Ishikawa (cell line): ENCODE data around the gene KNTC1.

Source experiments
- CEBPB ChIP-seq: IDR thresholded peaks from 2 replicates; pipeline ENCODE4 v1.6.1; 2012
- CREB1 ChIP-seq: IDR thresholded peaks from 2 replicates; pipeline ENCODE4 v1.6.1; 2012; ENCODE audit warnings: low read depth
- EGR1 ChIP-seq: IDR thresholded peaks from 2 replicates; pipeline ENCODE4 v1.6.1; 2012
- EP300 ChIP-seq: IDR thresholded peaks from 2 replicates; pipeline ENCODE4 v1.6.1; 2012; ENCODE audit warnings: borderline replicate concordance
- FOXM1 ChIP-seq: IDR thresholded peaks from 2 replicates; pipeline ENCODE4 v1.6.1; 2012; ENCODE audit warnings: low read depth, borderline replicate concordance
- NFIC ChIP-seq: IDR thresholded peaks from 2 replicates; pipeline ENCODE4 v1.6.1; 2012
- RAD21 ChIP-seq: IDR thresholded peaks from 2 replicates; pipeline ENCODE4 v1.6.1; 2012; ENCODE audit warnings: low read depth
- TAF1 ChIP-seq: IDR thresholded peaks from 2 replicates; pipeline ENCODE4 v1.6.1; 2012; ENCODE audit warnings: low read depth, mild to moderate bottlenecking
- TCF12 ChIP-seq: IDR thresholded peaks from 2 replicates; pipeline ENCODE4 v1.6.1; 2012; ENCODE audit warnings: low read depth
- TEAD4 ChIP-seq: IDR thresholded peaks from 2 replicates; pipeline ENCODE4 v1.6.1; 2012
- USF1 ChIP-seq: IDR thresholded peaks from 2 replicates; pipeline ENCODE4 v1.6.1; 2012
- YY1 ChIP-seq: IDR thresholded peaks from 2 replicates; pipeline ENCODE4 v1.6.1; 2012; ENCODE audit warnings: low read depth
- ZBTB7A ChIP-seq: IDR thresholded peaks from 2 replicates; pipeline ENCODE4 v1.6.1; 2012; ENCODE audit warnings: low read depth
- TF ChIP-seq, protein P1 (sequence below): IDR thresholded peaks from 2 replicates; pipeline ENCODE4 v1.6.1; 2012; ENCODE audit warnings: low read depth, mild to moderate bottlenecking
- TF ChIP-seq, protein P2 (sequence below): IDR thresholded peaks from 2 replicates; pipeline ENCODE4 v1.6.1; 2012

Gene KNTC1

GRCh38 chr12:122665759-122666158 is 138.7 kb downstream of the KNTC1 start:
- TF ChIP-seq USF1 (no peak), TAF1 (no peak), YY1 (no peak), TEAD4 (no peak), TCF12 (no peak), ZBTB7A (no peak)
- TF ChIP-seq, protein P1, sequence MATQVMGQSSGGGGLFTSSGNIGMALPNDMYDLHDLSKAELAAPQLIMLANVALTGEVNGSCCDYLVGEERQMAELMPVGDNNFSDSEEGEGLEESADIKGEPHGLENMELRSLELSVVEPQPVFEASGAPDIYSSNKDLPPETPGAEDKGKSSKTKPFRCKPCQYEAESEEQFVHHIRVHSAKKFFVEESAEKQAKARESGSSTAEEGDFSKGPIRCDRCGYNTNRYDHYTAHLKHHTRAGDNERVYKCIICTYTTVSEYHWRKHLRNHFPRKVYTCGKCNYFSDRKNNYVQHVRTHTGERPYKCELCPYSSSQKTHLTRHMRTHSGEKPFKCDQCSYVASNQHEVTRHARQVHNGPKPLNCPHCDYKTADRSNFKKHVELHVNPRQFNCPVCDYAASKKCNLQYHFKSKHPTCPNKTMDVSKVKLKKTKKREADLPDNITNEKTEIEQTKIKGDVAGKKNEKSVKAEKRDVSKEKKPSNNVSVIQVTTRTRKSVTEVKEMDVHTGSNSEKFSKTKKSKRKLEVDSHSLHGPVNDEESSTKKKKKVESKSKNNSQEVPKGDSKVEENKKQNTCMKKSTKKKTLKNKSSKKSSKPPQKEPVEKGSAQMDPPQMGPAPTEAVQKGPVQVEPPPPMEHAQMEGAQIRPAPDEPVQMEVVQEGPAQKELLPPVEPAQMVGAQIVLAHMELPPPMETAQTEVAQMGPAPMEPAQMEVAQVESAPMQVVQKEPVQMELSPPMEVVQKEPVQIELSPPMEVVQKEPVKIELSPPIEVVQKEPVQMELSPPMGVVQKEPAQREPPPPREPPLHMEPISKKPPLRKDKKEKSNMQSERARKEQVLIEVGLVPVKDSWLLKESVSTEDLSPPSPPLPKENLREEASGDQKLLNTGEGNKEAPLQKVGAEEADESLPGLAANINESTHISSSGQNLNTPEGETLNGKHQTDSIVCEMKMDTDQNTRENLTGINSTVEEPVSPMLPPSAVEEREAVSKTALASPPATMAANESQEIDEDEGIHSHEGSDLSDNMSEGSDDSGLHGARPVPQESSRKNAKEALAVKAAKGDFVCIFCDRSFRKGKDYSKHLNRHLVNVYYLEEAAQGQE: no peak
- TF ChIP-seq, protein P2, sequence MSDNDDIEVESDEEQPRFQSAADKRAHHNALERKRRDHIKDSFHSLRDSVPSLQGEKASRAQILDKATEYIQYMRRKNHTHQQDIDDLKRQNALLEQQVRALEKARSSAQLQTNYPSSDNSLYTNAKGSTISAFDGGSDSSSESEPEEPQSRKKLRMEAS: no peak

- TF ChIP-seq, protein P2: no peak
- TF ChIP-seq, protein P1: no peak
- TF ChIP-seq CEBPB: no peak
- TF ChIP-seq NFIC: no peak
- no peak for TF ChIP-seq EP300
- no peak for TF ChIP-seq CREB1
- no peak for TF ChIP-seq FOXM1
- TF ChIP-seq TCF12: no peak
- TF ChIP-seq RAD21: no peak
- no peak for TF ChIP-seq YY1
- no peak for TF ChIP-seq USF1
- no peak for TF ChIP-seq TAF1
- TF ChIP-seq TEAD4: no peak
- no peak for TF ChIP-seq EGR1
- no peak for TF ChIP-seq ZBTB7A
Observed at GRCh38 chr12:122668268-122668667, 141.2 kb downstream of the KNTC1 start.

GRCh38 chr12:122669397-122670070 is 142.5 kb downstream of the KNTC1 start:
- TF ChIP-seq RAD21: no peak
- no peak for TF ChIP-seq FOXM1
- TF ChIP-seq CEBPB: no peak
- no peak for TF ChIP-seq YY1

DNA sequence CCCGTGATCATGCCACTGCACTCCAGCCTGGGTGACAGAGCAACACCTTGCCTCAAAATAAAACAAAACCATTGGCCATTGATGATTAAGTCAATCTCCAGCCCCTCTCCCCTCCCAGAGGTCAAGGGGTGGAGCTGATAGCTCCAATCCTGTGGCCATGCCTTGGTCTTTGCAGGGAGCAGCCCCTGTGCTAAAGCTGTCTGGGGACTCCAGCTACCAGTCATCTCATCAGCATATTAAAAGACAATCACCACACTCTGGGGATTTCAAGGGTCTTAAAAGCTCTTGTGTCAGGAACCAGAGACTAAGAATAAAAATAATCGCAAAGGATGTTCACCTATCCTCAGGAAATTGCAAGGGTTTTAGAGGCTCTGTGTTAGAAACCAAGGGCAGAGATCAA is 145.5 kb downstream of the KNTC1 start:
- TF ChIP-seq FOXM1 (no peak), ZBTB7A (no peak), CREB1 (no peak), EP300 (no peak), TCF12 (no peak), EGR1 (no peak), CEBPB (no peak), TEAD4 (no peak), USF1 (no peak), NFIC (no peak)
- TF ChIP-seq, protein P1: no peak
- TF ChIP-seq, protein P2: no peak
